HG02759 (cell line): ENCODE measurements around the gene ALX4.

ENCODE experiments used
- ATAC-seq: cut with Tn5 transposase; IDR thresholded peaks from one replicate; pipeline ENCODE4 v1.9.1; 2021; ENCODE audit warnings: mild to moderate bottlenecking, moderate library complexity; ENCODE audit not compliant: unreplicated experiment

The ALX4 gene

DNA sequence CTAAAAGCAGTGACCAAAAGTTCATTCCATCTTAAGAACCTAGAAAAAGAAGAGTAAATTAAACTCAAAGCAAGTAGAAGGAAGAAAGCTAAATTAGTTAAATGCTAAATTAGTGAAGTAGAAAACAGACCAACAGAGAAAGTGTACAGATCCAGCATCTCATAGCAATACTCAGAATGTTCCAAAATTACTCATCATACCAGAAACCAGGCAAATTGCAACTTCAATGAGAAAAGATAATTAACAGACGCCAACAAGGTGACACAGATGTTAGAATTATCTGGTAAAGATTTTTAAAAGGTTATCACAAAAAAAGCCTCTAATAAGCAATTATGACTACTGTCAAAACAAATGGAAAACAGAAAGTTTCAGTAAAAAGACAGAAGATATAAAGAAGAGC, 96.8 kb downstream of the ALX4 start:
- no peak for ATAC-seq

DNA sequence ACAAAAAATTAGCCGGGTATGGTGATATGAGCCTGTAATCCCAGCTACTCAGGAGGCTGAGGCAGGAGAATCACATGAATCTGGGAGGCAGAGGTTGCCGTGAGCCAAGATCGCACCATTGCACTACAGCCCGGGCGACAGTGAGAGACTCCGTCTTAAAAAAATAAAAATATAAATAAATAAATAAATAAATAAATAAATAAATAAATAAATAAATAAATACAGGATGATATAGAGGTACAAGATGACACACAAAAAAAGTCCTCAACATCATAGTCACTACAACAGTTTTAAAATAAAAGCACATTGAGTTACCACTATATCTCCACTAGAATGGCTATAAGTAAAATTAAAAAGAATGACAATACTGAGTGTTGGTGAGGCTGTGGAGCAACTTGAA, 97.8 kb downstream of the ALX4 start:
- no peak for ATAC-seq
